Measurements from ENCODE around the gene ZNF414. TPM values are rescaled to one million over a fixed set of nuclear protein-coding genes. Genes with fewer than 3 reads are reported as not detected.

Gene ZNF414
- total RNA-seq, 2 experiments from 2014 or later: 8.7 to 47.5 TPM

DNA sequence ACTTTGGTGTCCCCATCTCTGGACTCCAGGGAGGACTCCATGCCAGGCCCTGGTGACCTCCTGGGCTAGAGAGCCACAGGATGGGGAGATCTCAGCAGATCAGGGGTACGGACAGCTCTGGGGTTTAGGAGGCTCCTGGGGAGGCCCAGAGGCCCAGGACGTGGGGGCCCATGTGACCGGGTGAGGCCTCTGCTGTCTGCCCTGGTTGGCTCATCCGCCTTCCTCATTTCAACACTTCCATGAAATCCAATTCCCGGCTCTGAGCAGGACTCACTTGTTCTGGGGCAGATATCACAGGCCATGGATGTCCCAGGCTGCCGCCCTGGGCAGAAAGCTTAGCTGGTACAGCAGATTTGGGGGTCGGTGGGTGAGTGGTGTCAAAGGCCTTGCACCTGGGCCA lies 10.5 kb downstream of the ZNF414 start:
- Histone ChIP-seq H3K4me1 (ENCODE audit: insufficient read depth, low read length, poor library complexity, severe bottlenecking) (peaks cover 13% of the 10 kb centered on the region), H2AFZ (ENCODE audit: low read length) (no peak overlapping the region), H3K4me3 (ENCODE audit: low read depth, low read length, poor library complexity, severe bottlenecking) (no peak overlapping the region), H3K4me2 (ENCODE audit: low read length) (no peak overlapping the region), H3K27ac (ENCODE audit: low read depth, low read length, poor library complexity, severe bottlenecking) (no peak overlapping the region), H3K36me3 (ENCODE audit: insufficient read depth, low read length) (no peaks in the 10 kb centered on the region), H3K9me3 (ENCODE audit: low read length) (no peaks in the 10 kb centered on the region), H3K79me2 (ENCODE audit: insufficient read depth, low read depth, low read length) (no peaks in the 10 kb centered on the region), H3K9me2 (ENCODE audit: insufficient read depth, low read length) (no peaks in the 10 kb centered on the region), H4K20me1 (ENCODE audit: insufficient read depth, low read length) (no peaks in the 10 kb centered on the region)
- ChIA-PET CTCF (ENCODE audit: unreplicated experiment) (no interaction called here), POLR2A (no interaction called here)
- TF ChIP-seq EZH2phosphoT487 (IDR thresholded peaks at IDR 0.05; ENCODE audit: borderline replicate concordance, low read depth, low read length): no peak
- TF ChIP-seq, protein P1, sequence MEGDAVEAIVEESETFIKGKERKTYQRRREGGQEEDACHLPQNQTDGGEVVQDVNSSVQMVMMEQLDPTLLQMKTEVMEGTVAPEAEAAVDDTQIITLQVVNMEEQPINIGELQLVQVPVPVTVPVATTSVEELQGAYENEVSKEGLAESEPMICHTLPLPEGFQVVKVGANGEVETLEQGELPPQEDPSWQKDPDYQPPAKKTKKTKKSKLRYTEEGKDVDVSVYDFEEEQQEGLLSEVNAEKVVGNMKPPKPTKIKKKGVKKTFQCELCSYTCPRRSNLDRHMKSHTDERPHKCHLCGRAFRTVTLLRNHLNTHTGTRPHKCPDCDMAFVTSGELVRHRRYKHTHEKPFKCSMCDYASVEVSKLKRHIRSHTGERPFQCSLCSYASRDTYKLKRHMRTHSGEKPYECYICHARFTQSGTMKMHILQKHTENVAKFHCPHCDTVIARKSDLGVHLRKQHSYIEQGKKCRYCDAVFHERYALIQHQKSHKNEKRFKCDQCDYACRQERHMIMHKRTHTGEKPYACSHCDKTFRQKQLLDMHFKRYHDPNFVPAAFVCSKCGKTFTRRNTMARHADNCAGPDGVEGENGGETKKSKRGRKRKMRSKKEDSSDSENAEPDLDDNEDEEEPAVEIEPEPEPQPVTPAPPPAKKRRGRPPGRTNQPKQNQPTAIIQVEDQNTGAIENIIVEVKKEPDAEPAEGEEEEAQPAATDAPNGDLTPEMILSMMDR (conservative IDR thresholded peaks at IDR 0.05; ENCODE audit: low read length): no peak
- BruUV-seq (replicated peaks): no TSS peak
- DNase-seq (ENCODE audit: low spot score): no peak
- intact Hi-C loops (cut with micrococcal nuclease; ENCODE audit: unreplicated experiment): no loop called here

DNA sequence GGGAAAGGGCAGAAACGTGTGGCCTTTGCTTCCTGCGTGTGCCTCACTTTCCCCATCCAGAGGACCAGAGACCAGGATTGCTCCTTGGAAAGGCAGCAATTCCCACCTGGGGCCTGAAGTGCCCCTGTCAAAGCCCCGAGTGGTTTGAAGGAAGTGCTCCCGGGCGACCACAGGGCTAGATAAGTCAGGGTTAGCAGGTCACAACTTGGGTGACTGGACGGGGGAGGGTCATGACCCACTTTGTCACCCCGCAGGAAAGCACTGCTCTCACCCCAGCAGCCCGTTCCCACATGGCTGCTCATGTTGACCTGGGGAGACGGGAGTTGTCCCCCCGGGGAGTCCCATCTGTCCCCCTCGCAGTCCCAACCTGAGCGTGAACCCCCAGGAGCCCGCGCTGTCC lies 12.0 kb downstream of the ZNF414 start:
- no peaks in the 10 kb centered on the region for H3K9me3 ChIP-seq (ENCODE audit: low read length)
- no TSS peak for BruUV-seq (replicated peaks)
- TF ChIP-seq EZH2phosphoT487 (IDR thresholded peaks at IDR 0.05; ENCODE audit: borderline replicate concordance, low read depth, low read length): no peak
- TF ChIP-seq, protein P1 (conservative IDR thresholded peaks at IDR 0.05; ENCODE audit: low read length): no peak
- H3K9me2 ChIP-seq (ENCODE audit: insufficient read depth, low read length): no peaks in the 10 kb centered on the region
- H3K4me2 ChIP-seq (ENCODE audit: low read length): no peak overlapping the region
- no peak overlapping the region for H2AFZ ChIP-seq (ENCODE audit: low read length)
- POLR2A ChIA-PET: interaction anchor here (0.6 kb wide), 1 partner anchor 92 kb away, joined by 3 read pairs; no protein-coding TSS in a partner anchor
- intact Hi-C loops (cut with micrococcal nuclease; ENCODE audit: unreplicated experiment): no loop called here
- H3K4me1 ChIP-seq (ENCODE audit: insufficient read depth, low read length, poor library complexity, severe bottlenecking): peaks cover 13% of the 10 kb centered on the region
- no peak overlapping the region for H3K4me3 ChIP-seq (ENCODE audit: low read depth, low read length, poor library complexity, severe bottlenecking)
- no peaks in the 10 kb centered on the region for H3K36me3 ChIP-seq (ENCODE audit: insufficient read depth, low read length)
- no peak overlapping the region for H3K27ac ChIP-seq (ENCODE audit: low read depth, low read length, poor library complexity, severe bottlenecking)
- no peak for DNase-seq (ENCODE audit: low spot score)
- CTCF ChIA-PET (ENCODE audit: unreplicated experiment): no interaction called here
- no peaks in the 10 kb centered on the region for H4K20me1 ChIP-seq (ENCODE audit: insufficient read depth, low read length)
- H3K79me2 ChIP-seq (ENCODE audit: insufficient read depth, low read depth, low read length): no peaks in the 10 kb centered on the region

DNA sequence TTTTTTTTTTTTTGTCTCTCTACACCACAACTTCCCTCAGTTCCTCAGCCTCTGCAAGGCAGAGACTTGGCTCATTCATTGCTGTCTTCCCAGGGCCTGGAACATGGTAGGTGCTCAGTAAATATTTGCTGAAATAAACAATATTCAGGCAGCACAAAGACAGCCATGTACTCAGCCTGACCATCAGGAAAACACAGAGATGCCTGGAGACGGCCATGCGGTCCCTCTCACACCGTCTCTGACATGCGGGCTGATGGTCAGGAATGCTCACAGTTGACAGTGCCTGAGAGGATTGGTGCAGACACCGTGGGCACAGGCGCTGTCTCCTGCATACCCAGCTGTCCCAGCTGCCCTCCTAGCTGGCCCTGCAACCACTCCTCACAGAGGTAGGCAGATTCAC lies 12.5 kb downstream of the ZNF414 start:
- ChIA-PET POLR2A (no interaction called here), CTCF (ENCODE audit: unreplicated experiment) (no interaction called here)
- no peak for TF ChIP-seq EZH2phosphoT487 (IDR thresholded peaks at IDR 0.05; ENCODE audit: borderline replicate concordance, low read depth, low read length)
- TF ChIP-seq, protein P1 (conservative IDR thresholded peaks at IDR 0.05; ENCODE audit: low read length): no peak
- intact Hi-C loops (cut with micrococcal nuclease; ENCODE audit: unreplicated experiment): no loop called here
- H3K9me3 ChIP-seq (ENCODE audit: low read length): no peaks in the 10 kb centered on the region
- no peaks in the 10 kb centered on the region for H3K9me2 ChIP-seq (ENCODE audit: insufficient read depth, low read length)
- H4K20me1 ChIP-seq (ENCODE audit: insufficient read depth, low read length): no peaks in the 10 kb centered on the region
- no peak overlapping the region for H3K4me3 ChIP-seq (ENCODE audit: low read depth, low read length, poor library complexity, severe bottlenecking)
- no peak overlapping the region for H3K4me2 ChIP-seq (ENCODE audit: low read length)
- H3K27ac ChIP-seq (ENCODE audit: low read depth, low read length, poor library complexity, severe bottlenecking): no peak overlapping the region
- DNase-seq (ENCODE audit: low spot score): no peak
- no TSS peak for BruUV-seq (replicated peaks)
- H3K36me3 ChIP-seq (ENCODE audit: insufficient read depth, low read length): no peaks in the 10 kb centered on the region
- H2AFZ ChIP-seq (ENCODE audit: low read length): no peak overlapping the region
- no peaks in the 10 kb centered on the region for H3K79me2 ChIP-seq (ENCODE audit: insufficient read depth, low read depth, low read length)
- H3K4me1 ChIP-seq (ENCODE audit: insufficient read depth, low read length, poor library complexity, severe bottlenecking): peaks cover 13% of the 10 kb centered on the region

Measured in OCI-LY7 (cell line).